ENCODE measurements around the gene GZMM. TPM values are rescaled to one million over a fixed set of nuclear protein-coding genes. Genes with fewer than 3 reads are reported as not detected.
A peak's percentile ranks its signal among the peaks of the same experiment; 100 is the strongest.

Gene GZMM
- total RNA-seq, 6 experiments from 2014 or later = 0.59 to 0.95 (median 0.74) TPM; not detected in 3

DNA sequence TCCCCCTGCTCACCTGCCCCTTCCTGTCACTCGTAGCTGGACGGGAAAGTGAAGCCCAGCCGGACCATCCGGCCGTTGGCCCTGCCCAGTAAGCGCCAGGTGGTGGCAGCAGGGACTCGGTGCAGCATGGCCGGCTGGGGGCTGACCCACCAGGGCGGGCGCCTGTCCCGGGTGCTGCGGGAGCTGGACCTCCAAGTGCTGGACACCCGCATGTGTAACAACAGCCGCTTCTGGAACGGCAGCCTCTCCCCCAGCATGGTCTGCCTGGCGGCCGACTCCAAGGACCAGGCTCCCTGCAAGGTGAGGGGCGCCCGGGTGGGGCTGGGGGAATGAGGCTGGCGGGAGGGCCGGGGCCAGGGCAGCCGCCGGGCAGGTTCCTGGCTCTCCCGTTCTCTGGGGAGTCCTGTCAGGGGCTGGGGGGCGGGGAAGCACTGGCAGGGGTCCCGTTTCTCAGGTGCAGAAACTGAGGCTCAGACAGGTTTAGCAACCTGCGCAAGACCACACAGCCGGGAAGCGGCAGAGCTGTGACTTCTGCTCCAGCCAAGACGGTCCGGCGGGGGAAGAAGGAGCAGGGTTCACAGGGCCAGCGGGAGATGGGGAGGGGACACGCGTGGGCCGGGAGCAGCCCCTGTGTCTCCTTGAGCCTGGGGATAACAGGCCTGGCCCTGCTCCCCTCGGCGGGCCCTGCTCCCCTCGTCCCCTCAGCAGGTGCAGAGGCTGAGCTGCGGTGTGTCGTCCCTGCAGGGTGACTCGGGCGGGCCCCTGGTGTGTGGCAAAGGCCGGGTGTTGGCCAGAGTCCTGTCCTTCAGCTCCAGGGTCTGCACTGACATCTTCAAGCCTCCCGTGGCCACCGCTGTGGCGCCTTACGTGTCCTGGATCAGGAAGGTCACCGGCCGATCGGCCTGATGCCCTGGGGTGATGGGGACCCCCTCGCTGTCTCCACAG, 5.3 kb downstream of the GZMM start:
- no peak for TF ChIP-seq POLR2A (IDR thresholded peaks at IDR 0.05)
- TF ChIP-seq, protein P1, sequence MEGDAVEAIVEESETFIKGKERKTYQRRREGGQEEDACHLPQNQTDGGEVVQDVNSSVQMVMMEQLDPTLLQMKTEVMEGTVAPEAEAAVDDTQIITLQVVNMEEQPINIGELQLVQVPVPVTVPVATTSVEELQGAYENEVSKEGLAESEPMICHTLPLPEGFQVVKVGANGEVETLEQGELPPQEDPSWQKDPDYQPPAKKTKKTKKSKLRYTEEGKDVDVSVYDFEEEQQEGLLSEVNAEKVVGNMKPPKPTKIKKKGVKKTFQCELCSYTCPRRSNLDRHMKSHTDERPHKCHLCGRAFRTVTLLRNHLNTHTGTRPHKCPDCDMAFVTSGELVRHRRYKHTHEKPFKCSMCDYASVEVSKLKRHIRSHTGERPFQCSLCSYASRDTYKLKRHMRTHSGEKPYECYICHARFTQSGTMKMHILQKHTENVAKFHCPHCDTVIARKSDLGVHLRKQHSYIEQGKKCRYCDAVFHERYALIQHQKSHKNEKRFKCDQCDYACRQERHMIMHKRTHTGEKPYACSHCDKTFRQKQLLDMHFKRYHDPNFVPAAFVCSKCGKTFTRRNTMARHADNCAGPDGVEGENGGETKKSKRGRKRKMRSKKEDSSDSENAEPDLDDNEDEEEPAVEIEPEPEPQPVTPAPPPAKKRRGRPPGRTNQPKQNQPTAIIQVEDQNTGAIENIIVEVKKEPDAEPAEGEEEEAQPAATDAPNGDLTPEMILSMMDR (IDR thresholded peaks at IDR 0.05) = no peak
- Histone ChIP-seq H3K27me3 (no peaks in the 10 kb centered on the region), H3K4me1 (no peaks in the 10 kb centered on the region), H3K9me3 (no peaks in the 10 kb centered on the region), H3K36me3 (no peaks in the 10 kb centered on the region), H3K27ac (no peak overlapping the region), H3K4me3 (no peak overlapping the region)
- WGBS (ENCODE audit: insufficient coverage, low coverage, low lambda C conversion rate, missing lambda C conversion rate) = 43% methylated on average over 6 of the region's 52 CpGs
- intact Hi-C loops (cut with DNase I) = no loop called here
- ATAC-seq (peak in 1 of 4 donors; percentile 7), DNase-seq (peak in 1 of 3 donors; percentile 44)

DNA sequence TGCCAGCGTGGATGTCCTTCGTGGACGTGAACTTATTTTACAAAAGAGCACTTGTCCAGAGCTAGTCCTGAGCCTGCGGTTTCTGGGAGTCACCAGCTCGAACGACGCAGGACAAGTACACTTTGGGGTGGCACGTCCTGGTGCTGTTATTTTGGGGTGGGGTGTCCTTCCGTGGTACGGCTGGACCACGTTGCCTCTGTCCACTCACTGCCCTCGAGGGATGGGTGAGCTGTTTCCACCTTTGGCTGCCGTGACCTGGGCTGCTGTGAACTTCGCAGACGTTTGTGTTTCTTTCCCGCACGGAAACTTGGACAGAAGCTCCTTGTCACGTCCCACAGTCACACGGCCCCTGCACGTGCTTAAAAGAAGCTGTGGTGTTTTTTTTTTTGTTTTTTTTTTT, 11.0 kb downstream of the GZMM start:
- no peaks in the 10 kb centered on the region for H3K36me3 ChIP-seq
- intact Hi-C loops (cut with DNase I) = no loop called here
- no peak for ATAC-seq
- no peak overlapping the region for H3K27ac ChIP-seq
- WGBS (ENCODE audit: insufficient coverage, low coverage, low lambda C conversion rate, missing lambda C conversion rate) = 50% methylated on average over 8 of the region's 20 CpGs
- peaks cover 0 to 15% (median 0%) of the 10 kb centered on the region in 4 donors for H3K4me1 ChIP-seq
- no peaks in the 10 kb centered on the region for H3K27me3 ChIP-seq
- H3K4me3 ChIP-seq = no peak overlapping the region
- no peak for TF ChIP-seq POLR2A (IDR thresholded peaks at IDR 0.05)
- TF ChIP-seq, protein P1 (IDR thresholded peaks at IDR 0.05) = no peak
- no peaks in the 10 kb centered on the region for H3K9me3 ChIP-seq
- DNase-seq = no peak

DNA sequence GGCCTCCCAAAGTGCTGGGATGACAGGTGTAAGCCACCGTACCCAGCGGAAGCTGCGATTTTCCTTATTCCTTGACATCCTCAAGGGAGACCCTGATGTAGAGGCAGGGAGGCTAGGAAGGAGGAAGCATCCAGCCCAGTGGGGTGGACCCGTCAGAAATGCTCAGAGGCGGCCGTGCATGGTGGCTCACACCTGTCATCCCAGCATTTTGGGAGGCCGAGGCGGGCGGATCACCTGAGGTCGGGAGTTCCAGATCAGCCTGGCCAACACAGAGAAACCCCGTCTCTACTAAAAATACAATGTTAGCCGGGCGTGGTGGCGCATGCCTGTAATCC, 11.6 kb downstream of the GZMM start:
- no peak for TF ChIP-seq POLR2A (IDR thresholded peaks at IDR 0.05)
- TF ChIP-seq, protein P1 (IDR thresholded peaks at IDR 0.05) = no peak
- ATAC-seq = no peak
- H3K4me1 ChIP-seq = peaks cover 0 to 15% (median 0%) of the 10 kb centered on the region in 4 donors
- no peak overlapping the region for H3K4me3 ChIP-seq
- no peak for DNase-seq
- H3K9me3 ChIP-seq = no peaks in the 10 kb centered on the region
- intact Hi-C loops (cut with DNase I) = no loop called here
- H3K27me3 ChIP-seq = no peaks in the 10 kb centered on the region
- no peaks in the 10 kb centered on the region for H3K36me3 ChIP-seq
- no peak overlapping the region for H3K27ac ChIP-seq
- 67% methylated on average over 4 of the region's 14 CpGs for WGBS (ENCODE audit: insufficient coverage, low coverage, low lambda C conversion rate, missing lambda C conversion rate)

DNA sequence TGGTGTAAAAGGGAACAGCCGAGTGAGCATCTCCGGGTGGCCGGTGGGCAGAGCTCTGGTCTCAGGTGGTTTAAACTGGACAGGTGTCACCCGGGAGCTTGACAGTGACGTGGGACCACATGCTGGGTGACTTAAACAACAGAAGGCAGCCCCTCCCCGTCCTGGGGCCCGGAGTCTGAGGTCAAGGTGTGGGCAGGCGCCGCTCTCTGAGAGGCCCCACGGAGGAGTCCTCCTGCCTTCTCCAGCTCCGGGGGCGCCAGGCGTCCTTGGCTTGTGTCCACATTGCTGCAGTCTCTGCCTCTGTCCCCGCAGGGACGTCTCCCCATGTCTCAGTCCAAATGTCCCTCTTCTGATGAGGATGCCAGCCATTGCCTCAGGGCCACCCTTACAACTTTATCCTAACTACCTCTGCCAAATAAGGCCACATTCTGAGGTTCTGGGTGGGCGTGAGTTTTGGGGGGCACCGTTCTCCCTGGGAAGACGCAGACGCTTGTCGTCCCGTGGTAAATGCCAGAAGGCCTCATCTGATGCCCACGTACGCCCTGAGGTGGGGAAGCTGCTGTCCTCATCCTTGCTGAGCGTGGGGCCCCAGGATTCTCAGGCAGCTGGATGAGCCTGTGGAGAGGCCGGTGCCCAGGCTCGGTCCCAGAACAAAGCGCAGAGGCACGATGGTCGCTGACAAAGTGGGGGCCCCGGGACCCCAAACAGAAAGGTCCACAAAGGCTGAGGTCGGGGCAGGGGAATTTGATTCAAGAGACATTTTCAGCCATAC, 12.9 kb downstream of the GZMM start:
- no peaks in the 10 kb centered on the region for H3K27me3 ChIP-seq
- no peak for TF ChIP-seq POLR2A (IDR thresholded peaks at IDR 0.05)
- TF ChIP-seq, protein P1 (IDR thresholded peaks at IDR 0.05) = no peak
- ATAC-seq (peak in 1 of 4 donors; percentile 5), DNase-seq (peak in 1 of 3 donors; percentile 56)
- H3K9me3 ChIP-seq = no peaks in the 10 kb centered on the region
- no peak overlapping the region for H3K4me3 ChIP-seq
- H3K36me3 ChIP-seq = no peaks in the 10 kb centered on the region
- 70% methylated on average over 5 of the region's 31 CpGs for WGBS (ENCODE audit: insufficient coverage, low coverage, low lambda C conversion rate, missing lambda C conversion rate)
- intact Hi-C loops (cut with DNase I) = no loop called here
- peaks cover 0 to 15% (median 0%) of the 10 kb centered on the region in 4 donors for H3K4me1 ChIP-seq
- H3K27ac ChIP-seq = no peak overlapping the region

Data from right lobe of liver (tissue), 6 donors.